HG02840 (cell line): Measurements from ENCODE around the gene ZNF750.

Experiments used
- ATAC-seq: cut with Tn5 transposase; IDR thresholded peaks from one replicate; pipeline ENCODE4 v1.9.1; 2021; ENCODE audit warnings: mild to moderate bottlenecking, moderate library complexity, moderate number of reproducible peaks; ENCODE audit not compliant: unreplicated experiment, low FRiP score

ZNF750 gene

DNA sequence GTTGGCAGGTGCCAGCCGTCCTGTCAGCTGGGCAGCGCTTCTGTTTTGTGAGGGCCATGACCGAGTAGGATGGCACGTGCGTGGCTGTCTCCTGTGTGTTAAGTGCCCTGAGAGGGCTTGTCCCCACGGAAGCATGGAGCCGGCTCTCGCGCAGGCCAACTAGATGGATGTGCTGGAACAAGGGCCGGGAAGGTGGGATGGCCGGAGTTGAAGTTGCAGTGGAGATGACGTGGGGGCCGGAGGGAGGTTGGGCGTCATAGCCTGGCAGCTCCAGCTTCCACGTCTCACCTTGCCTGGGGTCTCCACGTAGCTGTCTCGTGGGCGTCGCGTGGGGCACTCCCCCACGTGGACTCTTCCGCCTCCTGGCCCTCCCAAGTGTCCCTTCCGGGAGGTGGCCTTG, 60.3 kb downstream of the ZNF750 start:
- ATAC-seq = no peak
